ENCODE measurements around the gene SPATA32. TPM values are rescaled to one million over a fixed set of nuclear protein-coding genes. Genes with fewer than 3 reads are reported as not detected.

Gene SPATA32
- total and polyA plus RNA-seq, 8 donors, result 0.13 to 0.69 (median 0.44) TPM; not detected in 2

DNA sequence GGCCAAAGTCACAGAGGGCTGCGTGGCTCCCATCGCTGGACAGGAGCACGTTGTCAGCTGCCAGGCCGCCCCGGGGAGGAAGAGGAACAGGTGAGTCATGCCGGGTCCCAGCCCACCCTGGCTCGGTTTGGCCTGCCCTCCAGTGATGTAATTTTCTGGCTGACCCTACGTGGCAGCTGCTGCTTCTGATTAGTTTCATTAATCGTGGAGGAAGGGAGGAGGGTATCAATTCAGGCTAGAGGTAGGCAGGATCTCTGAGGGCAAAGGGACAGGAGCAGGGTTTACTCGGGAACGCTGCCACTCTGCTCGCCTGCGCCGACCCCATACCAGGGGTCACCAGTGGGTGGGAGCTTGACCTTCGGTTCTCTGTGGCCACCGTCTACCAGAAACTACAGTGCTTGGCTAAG, 11.7 kb upstream of the SPATA32 start:
- H3K27me3 ChIP-seq, result no peaks in the 10 kb centered on the region
- no peak overlapping the region for H3K4me3 ChIP-seq
- intact Hi-C loops (cut with DNase I), result loop anchor here in 1 of 2 donors (10.0 kb wide), 1 partner anchor 111 kb away; no protein-coding TSS in a partner anchor
- ATAC-seq (no peak), DNase-seq (peak in 1 of 4 donors; percentile 67)
- peaks cover 11 to 16% of the 10 kb centered on the region in 2 donors for H3K4me1 ChIP-seq
- H3K9me3 ChIP-seq, result no peaks in the 10 kb centered on the region
- TF ChIP-seq CTCF (IDR thresholded peaks at IDR 0.05), result no peak
- peaks cover 3 to 59% of the 10 kb centered on the region in 2 donors for H3K36me3 ChIP-seq
- no peak overlapping the region for H3K27ac ChIP-seq

- ATAC-seq, result no peak
Measured at GRCh38 chr17:45271603-45272002, 9.7 kb upstream of the SPATA32 start.

GRCh38 chr17:45270828-45271418, 9.0 kb upstream of the SPATA32 start:
- peaks cover 3 to 86% of the 10 kb centered on the region in 2 donors for H3K36me3 ChIP-seq
- H3K27ac ChIP-seq, result no peak overlapping the region
- H3K9me3 ChIP-seq, result no peaks in the 10 kb centered on the region
- intact Hi-C loops (cut with DNase I), result loop anchor here in 1 of 2 donors (10.0 kb wide), 1 partner anchor 114 kb away; no protein-coding TSS in a partner anchor
- H3K4me3 ChIP-seq, result no peak overlapping the region
- ATAC-seq (peak; percentile 40), DNase-seq (peak in 1 of 4 donors; percentile 85)
- H3K27me3 ChIP-seq, result no peaks in the 10 kb centered on the region
- peak; percentile 34 to 53 for TF ChIP-seq CTCF (IDR thresholded peaks at IDR 0.05)
- H3K4me1 ChIP-seq, result peaks cover 0 to 5% of the 10 kb centered on the region in 2 donors

More at GRCh38 chr17:45271603-45272002, 9.7 kb upstream of the SPATA32 start:
- Histone ChIP-seq H3K27ac (no peak overlapping the region), H3K9me3 (no peaks in the 10 kb centered on the region), H3K4me1 (no peaks in the 10 kb centered on the region), H3K4me3 (no peak overlapping the region), H3K27me3 (no peaks in the 10 kb centered on the region), H3K36me3 (peaks cover 3 to 79% of the 10 kb centered on the region in 2 donors)
- intact Hi-C loops (cut with DNase I), result loop anchor here in 1 of 2 donors (10.0 kb wide), 1 partner anchor 113 kb away; no protein-coding TSS in a partner anchor
- no peak for DNase-seq
- TF ChIP-seq CTCF (IDR thresholded peaks at IDR 0.05), result no peak

DNA sequence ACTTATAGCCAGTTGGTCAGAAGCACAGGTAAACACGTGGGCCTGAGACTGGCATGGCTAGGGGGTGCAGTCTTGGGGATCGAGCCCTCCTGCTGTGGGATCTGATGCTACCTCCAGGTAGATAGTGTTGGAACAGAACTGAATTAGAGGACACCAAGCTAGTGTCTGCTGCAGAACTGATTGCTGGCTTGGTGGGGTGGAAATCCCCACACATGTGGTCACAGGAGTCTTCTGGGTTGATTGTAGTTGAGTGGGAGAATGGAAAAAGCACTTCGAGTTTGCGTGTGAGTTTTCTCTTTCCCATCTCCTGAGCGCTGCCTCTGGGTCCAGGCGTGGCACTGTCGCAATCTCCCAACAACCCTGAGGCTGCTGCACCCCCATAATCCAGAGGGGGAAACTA, 8.0 kb upstream of the SPATA32 start:
- H3K27me3 ChIP-seq, result no peaks in the 10 kb centered on the region
- ATAC-seq, result no peak
- H3K27ac ChIP-seq, result no peak overlapping the region
- no peak overlapping the region for H3K4me3 ChIP-seq
- peaks cover 0 to 5% of the 10 kb centered on the region in 2 donors for H3K4me1 ChIP-seq
- intact Hi-C loops (cut with DNase I), result loop anchor here in 1 of 2 donors (10.0 kb wide), 1 partner anchor 115 kb away; no protein-coding TSS in a partner anchor
- H3K9me3 ChIP-seq, result no peaks in the 10 kb centered on the region
- TF ChIP-seq CTCF (IDR thresholded peaks at IDR 0.05), result no peak
- H3K36me3 ChIP-seq, result peaks cover 3 to 96% of the 10 kb centered on the region in 2 donors
- no peak for DNase-seq

DNA sequence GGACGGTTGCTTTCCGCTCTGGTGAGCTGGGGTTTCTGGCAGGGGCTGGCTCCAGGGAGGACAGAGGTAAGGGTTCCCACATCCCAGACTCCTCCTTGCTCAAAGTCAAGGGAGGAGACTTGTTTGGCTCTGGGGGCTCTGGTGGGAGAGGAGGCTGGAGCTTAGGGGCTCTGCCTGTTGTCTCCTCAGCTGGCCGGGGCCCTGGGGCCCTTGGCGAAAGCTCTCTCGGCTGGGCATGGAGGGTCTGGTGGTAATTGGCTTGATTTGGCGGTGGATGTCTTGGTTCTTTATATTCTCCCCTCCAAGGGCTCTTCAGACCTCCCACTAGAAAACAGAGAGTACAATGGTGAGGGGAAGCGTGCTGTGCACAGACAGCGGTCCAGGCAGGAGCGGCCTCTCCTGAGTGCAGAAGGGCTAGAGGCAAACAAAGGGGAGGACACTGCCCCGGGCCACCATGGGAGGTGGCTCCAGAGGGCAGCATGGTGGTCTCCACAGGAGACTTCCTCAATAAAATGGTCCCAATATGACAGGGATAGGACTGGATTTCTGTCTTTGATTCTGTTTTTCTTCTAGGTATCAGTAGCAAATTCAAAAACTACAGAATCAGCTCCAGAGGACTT, 5.7 kb upstream of the SPATA32 start:
- ATAC-seq (no peak), DNase-seq (no peak)
- Histone ChIP-seq H3K36me3 (peaks cover 3 to 94% of the 10 kb centered on the region in 2 donors), H3K27ac (no peak overlapping the region), H3K9me3 (no peaks in the 10 kb centered on the region), H3K4me3 (no peak overlapping the region), H3K4me1 (peaks cover 2 to 12% of the 10 kb centered on the region in 2 donors), H3K27me3 (no peaks in the 10 kb centered on the region)
- no peak for TF ChIP-seq CTCF (IDR thresholded peaks at IDR 0.05)
- intact Hi-C loops (cut with DNase I), result no loop called here
